Osteocyte (in vitro differentiated cells): ENCODE measurements around the gene CWC27. TPM values are rescaled to one million over a fixed set of nuclear protein-coding genes. Genes with fewer than 3 reads are reported as not detected.
A peak's percentile ranks its signal among the peaks of the same experiment; 100 is the strongest.

Experiments
- DNase-seq: peaks from one replicate; pipeline ENCODE4 v3.0.0; 2021; ENCODE audit warnings: mixed read lengths; ENCODE audit not compliant: unreplicated experiment; ENCODE audit errors: extremely low spot score
- H3K27ac Mint-ChIP-seq: one replicate; pipeline ENCODE4 v1.8.0; 2021; ENCODE audit warnings: mild to moderate bottlenecking, mixed read lengths; ENCODE audit not compliant: unreplicated experiment
- H3K27me3 Mint-ChIP-seq: one replicate; pipeline ENCODE4 v1.8.0; 2021; ENCODE audit warnings: mixed read lengths; ENCODE audit not compliant: unreplicated experiment
- H3K36me3 Mint-ChIP-seq: one replicate; pipeline ENCODE4 v1.8.0; 2021; ENCODE audit warnings: mixed read lengths; ENCODE audit not compliant: unreplicated experiment
- H3K4me1 Mint-ChIP-seq: one replicate; pipeline ENCODE4 v1.8.0; 2021; ENCODE audit warnings: mixed read lengths; ENCODE audit not compliant: unreplicated experiment
- H3K4me3 Mint-ChIP-seq: one replicate; pipeline ENCODE4 v1.8.0; 2021; ENCODE audit warnings: mild to moderate bottlenecking, moderate library complexity, mixed read lengths; ENCODE audit not compliant: unreplicated experiment
- H3K9me3 Mint-ChIP-seq: one replicate; pipeline ENCODE4 v1.8.0; 2021; ENCODE audit warnings: mixed read lengths; ENCODE audit not compliant: unreplicated experiment
- CTCF ChIP-seq: fragments of 200-600 bp; sonication (generic); IDR thresholded peaks from 2 replicates; pipeline ENCODE4 v1.5.0; 2021; ENCODE audit warnings: antibody characterized with exemption, mild to moderate bottlenecking, moderate library complexity
- total RNA-seq: library from RNA; stranded (reverse); gene quantifications from 2 replicates; pipeline ENCODE4 v1.2.1, GENCODE V29; 2021

The CWC27 gene
- total RNA-seq, 1 donor from 2014 or later, result 24.7 TPM

DNA sequence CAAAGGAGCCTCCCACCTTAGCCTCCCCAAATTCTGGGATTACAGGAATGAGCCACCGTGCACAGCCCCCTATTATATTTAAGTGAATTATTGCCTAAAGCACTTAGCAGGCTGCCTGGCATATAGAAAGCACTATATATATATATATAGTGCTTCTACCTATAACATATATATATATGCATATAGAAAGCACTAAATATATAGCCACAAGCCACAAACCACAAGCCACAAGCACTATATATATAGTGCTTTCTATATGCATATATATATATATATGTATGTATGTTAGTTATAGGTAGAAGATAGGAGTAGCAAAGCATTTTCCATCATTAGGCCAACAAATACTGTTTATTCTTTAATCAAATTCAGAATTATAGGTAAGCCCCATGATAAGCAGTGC lies 185.8 kb downstream of the CWC27 start:
- no peaks in the 10 kb centered on the region for H3K36me3 Mint-ChIP-seq
- H3K27ac Mint-ChIP-seq, result no peak overlapping the region
- DNase-seq, result no peak
- H3K27me3 Mint-ChIP-seq, result no peaks in the 10 kb centered on the region
- H3K4me1 Mint-ChIP-seq, result no peaks in the 10 kb centered on the region
- no peak for TF ChIP-seq CTCF
- H3K9me3 Mint-ChIP-seq, result no peaks in the 10 kb centered on the region
- no peak overlapping the region for H3K4me3 Mint-ChIP-seq

- no peaks in the 10 kb centered on the region for H3K4me1 Mint-ChIP-seq
- H3K27ac Mint-ChIP-seq, result no peak overlapping the region
- H3K9me3 Mint-ChIP-seq, result peaks cover 8% of the 10 kb centered on the region
- TF ChIP-seq CTCF, result peak; percentile 74
- H3K4me3 Mint-ChIP-seq, result no peak overlapping the region
- H3K27me3 Mint-ChIP-seq, result no peaks in the 10 kb centered on the region
- H3K36me3 Mint-ChIP-seq, result peaks cover 12% of the 10 kb centered on the region
- DNase-seq, result no peak
Measured at GRCh38 chr5:64958757-64959391, 190.1 kb downstream of the CWC27 start.

DNA sequence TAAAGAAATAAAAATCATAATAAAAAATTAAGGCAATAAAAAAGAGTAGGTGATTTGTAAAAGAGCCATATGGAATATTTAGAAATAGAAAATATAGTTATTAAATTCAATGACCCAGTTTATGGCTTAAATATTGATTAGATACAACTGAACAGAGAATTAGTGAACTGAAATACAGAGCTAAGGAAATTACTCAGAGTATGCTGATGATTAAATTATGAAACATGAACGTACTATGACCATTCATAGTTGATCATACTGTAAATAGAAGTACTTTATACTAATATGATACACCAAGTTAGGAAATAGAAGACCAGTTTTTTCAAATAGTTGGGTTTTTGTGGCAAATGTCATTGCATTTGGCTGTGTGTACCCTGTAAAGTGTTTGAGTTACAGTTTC lies 194.5 kb downstream of the CWC27 start:
- peaks cover 11% of the 10 kb centered on the region for H3K9me3 Mint-ChIP-seq
- peaks cover 5% of the 10 kb centered on the region for H3K4me1 Mint-ChIP-seq
- no peak for TF ChIP-seq CTCF
- peaks cover 12% of the 10 kb centered on the region for H3K36me3 Mint-ChIP-seq
- no peaks in the 10 kb centered on the region for H3K27me3 Mint-ChIP-seq
- no peak overlapping the region for H3K27ac Mint-ChIP-seq
- H3K4me3 Mint-ChIP-seq, result no peak overlapping the region
- no peak for DNase-seq

GRCh38 chr5:64968591-64969110 lies 199.9 kb downstream of the CWC27 start:
- H3K4me1 Mint-ChIP-seq, result peaks cover 5% of the 10 kb centered on the region
- peaks cover 12% of the 10 kb centered on the region for H3K36me3 Mint-ChIP-seq
- no peak for TF ChIP-seq CTCF
- no peaks in the 10 kb centered on the region for H3K27me3 Mint-ChIP-seq
- no peak for DNase-seq
- H3K27ac Mint-ChIP-seq, result no peak overlapping the region
- H3K9me3 Mint-ChIP-seq, result peaks cover 4% of the 10 kb centered on the region
- H3K4me3 Mint-ChIP-seq, result no peak overlapping the region

DNA sequence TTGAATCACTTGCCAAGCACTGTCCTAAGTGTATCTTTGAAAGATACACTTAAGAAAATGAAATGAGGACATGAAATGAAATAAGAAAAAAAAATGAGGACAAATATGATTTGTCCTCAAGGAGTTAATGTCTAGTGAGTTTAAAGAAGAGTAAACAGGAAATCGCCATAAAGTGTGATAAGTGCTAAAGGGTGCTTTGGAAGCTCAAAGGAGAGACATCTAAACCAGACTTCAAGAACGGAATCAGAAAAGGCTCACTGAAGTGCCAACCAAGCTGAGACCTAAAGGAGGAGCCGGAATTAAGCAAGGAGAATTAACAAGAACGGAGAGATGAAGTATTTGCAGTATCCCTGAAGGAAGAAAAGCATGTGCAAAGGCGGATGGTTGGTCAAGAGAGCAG lies 200.8 kb downstream of the CWC27 start:
- H3K27me3 Mint-ChIP-seq, result no peaks in the 10 kb centered on the region
- no peak overlapping the region for H3K4me3 Mint-ChIP-seq
- H3K9me3 Mint-ChIP-seq, result peaks cover 4% of the 10 kb centered on the region
- DNase-seq, result no peak
- peaks cover 19% of the 10 kb centered on the region for H3K36me3 Mint-ChIP-seq
- TF ChIP-seq CTCF, result no peak
- no peak overlapping the region for H3K27ac Mint-ChIP-seq
- H3K4me1 Mint-ChIP-seq, result peaks cover 5% of the 10 kb centered on the region
